Esophagus squamous epithelium (tissue), 5 donors: Measurements from ENCODE around the gene AFF3. TPM values are rescaled to one million over a fixed set of nuclear protein-coding genes. Genes with fewer than 3 reads are reported as not detected.

Experiments
- DNase-seq: peaks from one replicate; lab custom pipeline; 2025; lab: John Stamatoyannopoulos, UW
- H3K27ac ChIP-seq, 4 donors: fragments of 200-600 bp; sonication (generic); one replicate each; pipeline ENCODE4 v1.5.1; 2016 to 2019; ENCODE audit warnings: mild to moderate bottlenecking in 1 of 4
- H3K27me3 ChIP-seq, 4 donors: fragments of 200-600 bp; sonication (generic); 1 replicate in 3 of 4; 2 replicates in 1 of 4; pipeline versions ENCODE4 v1.5.1 to v1.6.0; 2017 to 2021; ENCODE audit warnings: antibody characterized with exemption in 1 of 4
- H3K36me3 ChIP-seq, 3 donors: fragments of 200-600 bp; sonication (generic); one replicate each; pipeline ENCODE4 v1.5.1; 2016 to 2019
- H3K4me1 ChIP-seq, 3 donors: fragments of 200-600 bp; sonication (generic); one replicate each; pipeline ENCODE4 v1.5.1; 2017 to 2019
- H3K4me3 ChIP-seq, 4 donors: fragments of 200-600 bp; sonication (generic); 1 replicate in 3 of 4; 2 replicates in 1 of 4; pipeline ENCODE4 v1.5.1; 2016 to 2019; ENCODE audit warnings: mild to moderate bottlenecking in 2 of 4, moderate library complexity in 1 of 4
- H3K9me3 ChIP-seq, 3 donors: fragments of 200-600 bp; sonication (generic); one replicate each; pipeline ENCODE4 v1.5.1; 2016 to 2019
- POLR2A ChIP-seq, 4 donors: fragments of 450-650 bp; IDR thresholded peaks; one replicate each; pipeline ENCODE4 v1.6.1; 2017; ENCODE audit warnings: antibody characterized with exemption in 4 of 4, mild to moderate bottlenecking in 4 of 4, moderate library complexity in 3 of 4
- WGBS, 2 donors: methylation state at CpG; one replicate each; pipeline ENCODE4 v1.1.5; 2018; 5-methylcytosine and 5-hydroxymethylcytosine counted together
- intact Hi-C: fragments of 100-400 bp; cut with DNase I; formaldehyde crosslinking; loops from one replicate; pipeline ENCODE4 v1.15.0; 2022
- total RNA-seq, 4 donors: library from RNA; depleted of rRNA; stranded (reverse); fragments of >200 nt; gene quantifications; one replicate each; pipeline ENCODE4 v1.1.0, GENCODE V29; 2016
- TF ChIP-seq, protein P1 (sequence below), 6 experiments: fragments of 450-650 bp in 4 of 6; fragments of 200-600 bp in 2 of 6; sonication (generic) in 2 of 6; IDR thresholded peaks; one replicate each; pipeline ENCODE4 v1.5.1; 2016 to 2019; ENCODE audit warnings: antibody characterized with exemption in 6 of 6, mild to moderate bottlenecking in 4 of 6, moderate library complexity in 4 of 6
- donor health status: DM: yes; HTN: yes; CAD: no.

Gene AFF3
- total RNA-seq, 4 donors from 2014 or later: 1.2 to 9.7 (median 3.8) TPM

DNA sequence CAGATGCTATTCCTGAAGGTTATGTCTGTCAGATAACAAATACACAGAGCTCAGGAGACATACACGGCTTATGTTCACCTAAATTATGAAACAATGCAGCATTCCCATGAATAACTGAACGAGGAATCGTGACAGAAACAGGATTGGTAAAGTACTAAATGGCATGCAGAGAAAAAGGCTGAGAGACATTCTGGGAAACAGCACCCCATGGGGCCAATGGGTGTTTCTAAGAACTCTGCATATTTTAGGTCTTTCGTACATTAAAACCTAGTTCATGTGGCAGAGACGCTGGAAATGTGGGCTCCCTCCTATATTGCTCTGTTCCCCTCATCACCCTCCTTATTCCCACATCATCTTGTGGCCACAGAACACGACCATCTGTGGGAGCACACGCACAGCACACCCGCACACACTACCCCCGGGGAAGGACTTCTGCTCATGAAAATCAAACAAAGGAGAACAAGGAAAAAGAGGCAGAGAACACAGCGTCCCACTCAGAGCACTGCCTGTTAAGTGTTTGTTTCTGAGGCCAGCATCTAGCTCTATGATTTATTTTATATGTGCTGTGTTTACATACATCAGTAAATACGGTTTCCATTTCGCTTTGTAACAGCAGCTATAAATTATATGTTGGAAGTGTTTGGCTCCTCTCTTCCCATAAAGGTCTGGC lies 143.6 kb downstream of the AFF3 start:
- peaks cover 0 to 5% (median 0%) of the 10 kb centered on the region in 4 donors for H3K27me3 ChIP-seq
- DNase-seq: no peak
- intact Hi-C loops: no loop called here
- TF ChIP-seq POLR2A (IDR thresholded peaks at IDR 0.05): no peak
- TF ChIP-seq, protein P1, sequence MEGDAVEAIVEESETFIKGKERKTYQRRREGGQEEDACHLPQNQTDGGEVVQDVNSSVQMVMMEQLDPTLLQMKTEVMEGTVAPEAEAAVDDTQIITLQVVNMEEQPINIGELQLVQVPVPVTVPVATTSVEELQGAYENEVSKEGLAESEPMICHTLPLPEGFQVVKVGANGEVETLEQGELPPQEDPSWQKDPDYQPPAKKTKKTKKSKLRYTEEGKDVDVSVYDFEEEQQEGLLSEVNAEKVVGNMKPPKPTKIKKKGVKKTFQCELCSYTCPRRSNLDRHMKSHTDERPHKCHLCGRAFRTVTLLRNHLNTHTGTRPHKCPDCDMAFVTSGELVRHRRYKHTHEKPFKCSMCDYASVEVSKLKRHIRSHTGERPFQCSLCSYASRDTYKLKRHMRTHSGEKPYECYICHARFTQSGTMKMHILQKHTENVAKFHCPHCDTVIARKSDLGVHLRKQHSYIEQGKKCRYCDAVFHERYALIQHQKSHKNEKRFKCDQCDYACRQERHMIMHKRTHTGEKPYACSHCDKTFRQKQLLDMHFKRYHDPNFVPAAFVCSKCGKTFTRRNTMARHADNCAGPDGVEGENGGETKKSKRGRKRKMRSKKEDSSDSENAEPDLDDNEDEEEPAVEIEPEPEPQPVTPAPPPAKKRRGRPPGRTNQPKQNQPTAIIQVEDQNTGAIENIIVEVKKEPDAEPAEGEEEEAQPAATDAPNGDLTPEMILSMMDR (IDR thresholded peaks at IDR 0.05): no peak
- H3K9me3 ChIP-seq: no peaks in the 10 kb centered on the region
- H3K4me1 ChIP-seq: no peaks in the 10 kb centered on the region
- WGBS, 2 donors: 78 to 82% methylated on average over 12 of the region's 12 CpGs
- no peaks in the 10 kb centered on the region for H3K36me3 ChIP-seq
- H3K4me3 ChIP-seq: no peak overlapping the region
- H3K27ac ChIP-seq: no peak overlapping the region

DNA sequence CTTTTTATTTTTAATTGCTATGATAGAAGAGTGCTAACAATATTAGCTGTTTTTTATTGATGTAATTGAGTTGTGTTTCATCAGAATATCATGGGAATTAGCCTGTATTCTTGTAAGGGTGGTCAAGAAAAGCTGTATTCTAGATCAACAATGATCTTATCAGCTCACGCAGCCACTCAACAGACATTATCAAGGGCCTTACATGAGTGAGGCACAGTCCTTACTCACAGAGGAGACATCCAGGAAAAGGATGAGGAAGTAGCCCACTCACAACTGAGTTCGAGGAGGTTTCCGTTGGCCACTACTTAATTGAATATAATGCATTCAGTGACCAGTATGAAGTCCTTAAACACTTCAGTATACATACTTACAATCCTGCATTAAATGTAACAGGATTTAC lies 152.5 kb downstream of the AFF3 start:
- Histone ChIP-seq H3K4me3 (no peak overlapping the region), H3K27ac (no peak overlapping the region), H3K9me3 (no peaks in the 10 kb centered on the region), H3K27me3 (no peaks in the 10 kb centered on the region), H3K4me1 (no peaks in the 10 kb centered on the region), H3K36me3 (no peaks in the 10 kb centered on the region)
- WGBS, 2 donors: 75 to 77% methylated on average over 3 of the region's 3 CpGs
- intact Hi-C loops: no loop called here
- no peak for TF ChIP-seq POLR2A (IDR thresholded peaks at IDR 0.05)
- TF ChIP-seq, protein P1 (IDR thresholded peaks at IDR 0.05): no peak
- DNase-seq: no peak

DNA sequence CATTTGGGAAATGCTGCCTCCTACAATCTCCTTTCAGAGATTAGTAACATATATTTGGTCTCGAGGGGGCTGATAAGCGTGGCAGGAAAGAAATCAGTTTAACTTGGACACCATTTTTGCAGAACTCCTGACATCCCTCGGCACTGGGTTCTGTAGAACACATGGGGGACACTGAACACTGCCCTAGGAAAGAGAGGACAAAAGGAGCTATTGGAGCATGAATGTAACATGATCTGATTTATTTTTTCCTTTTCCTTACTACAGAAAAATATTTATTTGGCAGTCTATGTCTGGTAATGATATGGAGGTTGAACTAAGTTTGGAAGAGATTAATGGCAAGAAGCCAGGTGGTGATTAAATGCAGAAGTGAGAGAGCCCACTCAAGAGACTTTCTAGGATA lies 153.8 kb downstream of the AFF3 start:
- no peak overlapping the region for H3K27ac ChIP-seq
- no peaks in the 10 kb centered on the region for H3K9me3 ChIP-seq
- no peak for DNase-seq
- intact Hi-C loops: no loop called here
- H3K4me1 ChIP-seq: no peaks in the 10 kb centered on the region
- H3K27me3 ChIP-seq: no peaks in the 10 kb centered on the region
- TF ChIP-seq POLR2A (IDR thresholded peaks at IDR 0.05): no peak
- TF ChIP-seq, protein P1 (IDR thresholded peaks at IDR 0.05): no peak
- H3K4me3 ChIP-seq: no peak overlapping the region
- 41 to 55% methylated on average over 3 of the region's 3 CpGs for WGBS, 2 donors
- H3K36me3 ChIP-seq: no peaks in the 10 kb centered on the region

DNA sequence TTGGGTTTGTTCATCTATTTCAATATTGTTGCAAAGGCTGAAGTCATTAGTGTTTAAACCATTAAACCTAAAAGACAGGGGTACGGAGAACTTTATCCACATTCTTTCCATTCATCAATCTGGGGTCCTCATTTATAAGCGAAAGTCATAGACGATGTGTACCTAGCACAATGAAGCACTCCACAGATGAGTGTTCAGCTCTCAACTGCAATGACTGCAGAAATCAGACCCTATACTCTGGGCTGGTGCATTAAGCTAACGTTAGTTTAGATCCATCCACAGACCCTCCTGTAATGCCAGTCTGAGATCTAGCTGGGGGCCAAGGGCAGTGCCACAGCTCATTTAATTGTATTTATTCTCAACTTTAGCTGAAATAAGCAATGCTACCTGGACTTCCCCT lies 155.2 kb downstream of the AFF3 start:
- Histone ChIP-seq H3K27ac (no peak overlapping the region), H3K36me3 (no peaks in the 10 kb centered on the region), H3K4me3 (no peak overlapping the region), H3K27me3 (no peaks in the 10 kb centered on the region), H3K9me3 (no peaks in the 10 kb centered on the region), H3K4me1 (no peaks in the 10 kb centered on the region)
- intact Hi-C loops: no loop called here
- WGBS, 2 donors: 86% methylated on average over 4 of the region's 4 CpGs
- TF ChIP-seq, protein P1 (IDR thresholded peaks at IDR 0.05): no peak
- no peak for TF ChIP-seq POLR2A (IDR thresholded peaks at IDR 0.05)
- no peak for DNase-seq

DNA sequence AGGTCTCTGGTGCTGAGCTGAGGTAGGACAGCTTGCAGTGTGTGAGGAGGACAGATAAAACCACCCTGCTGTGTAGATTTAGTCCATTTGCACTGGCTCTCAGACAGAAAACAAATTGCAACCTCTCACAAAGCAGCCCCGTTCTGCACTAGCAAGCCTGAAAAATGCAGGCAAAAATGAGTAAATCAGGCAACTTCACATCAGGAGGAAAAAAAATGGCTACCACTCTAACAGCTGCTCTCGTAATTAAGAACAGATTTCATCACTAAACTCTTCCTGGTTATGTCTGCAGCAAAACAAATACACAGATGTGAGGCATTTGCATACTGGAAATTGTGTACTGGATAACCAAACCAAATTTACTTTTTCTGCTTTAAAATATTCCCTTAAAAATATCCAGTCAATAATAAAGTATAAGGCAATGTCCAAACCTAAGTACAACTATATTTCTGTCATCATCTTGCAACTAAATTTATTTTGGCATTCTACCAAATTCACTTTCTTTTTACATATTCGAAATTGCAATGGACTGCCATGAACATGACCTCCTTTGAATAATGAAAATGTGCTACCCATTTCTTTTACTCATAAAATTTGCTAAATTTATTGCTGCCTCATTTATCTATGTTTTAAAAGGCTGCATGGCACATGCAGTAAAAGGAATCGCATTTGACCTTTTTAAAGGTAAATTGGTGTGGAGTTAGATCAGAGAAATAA lies 157.4 kb downstream of the AFF3 start:
- Histone ChIP-seq H3K27me3 (no peaks in the 10 kb centered on the region), H3K9me3 (no peaks in the 10 kb centered on the region), H3K4me1 (no peaks in the 10 kb centered on the region), H3K4me3 (no peak overlapping the region), H3K36me3 (no peaks in the 10 kb centered on the region), H3K27ac (no peak overlapping the region)
- intact Hi-C loops: no loop called here
- TF ChIP-seq, protein P1 (IDR thresholded peaks at IDR 0.05): no peak
- no peak for TF ChIP-seq POLR2A (IDR thresholded peaks at IDR 0.05)
- 44 to 45% methylated on average over 4 of the region's 4 CpGs for WGBS, 2 donors
- DNase-seq: no peak
